ENCODE data around the gene MTPN.

- no peak for TF ChIP-seq POLR2A (IDR thresholded peaks at IDR 0.05)
- TF ChIP-seq, protein P1, sequence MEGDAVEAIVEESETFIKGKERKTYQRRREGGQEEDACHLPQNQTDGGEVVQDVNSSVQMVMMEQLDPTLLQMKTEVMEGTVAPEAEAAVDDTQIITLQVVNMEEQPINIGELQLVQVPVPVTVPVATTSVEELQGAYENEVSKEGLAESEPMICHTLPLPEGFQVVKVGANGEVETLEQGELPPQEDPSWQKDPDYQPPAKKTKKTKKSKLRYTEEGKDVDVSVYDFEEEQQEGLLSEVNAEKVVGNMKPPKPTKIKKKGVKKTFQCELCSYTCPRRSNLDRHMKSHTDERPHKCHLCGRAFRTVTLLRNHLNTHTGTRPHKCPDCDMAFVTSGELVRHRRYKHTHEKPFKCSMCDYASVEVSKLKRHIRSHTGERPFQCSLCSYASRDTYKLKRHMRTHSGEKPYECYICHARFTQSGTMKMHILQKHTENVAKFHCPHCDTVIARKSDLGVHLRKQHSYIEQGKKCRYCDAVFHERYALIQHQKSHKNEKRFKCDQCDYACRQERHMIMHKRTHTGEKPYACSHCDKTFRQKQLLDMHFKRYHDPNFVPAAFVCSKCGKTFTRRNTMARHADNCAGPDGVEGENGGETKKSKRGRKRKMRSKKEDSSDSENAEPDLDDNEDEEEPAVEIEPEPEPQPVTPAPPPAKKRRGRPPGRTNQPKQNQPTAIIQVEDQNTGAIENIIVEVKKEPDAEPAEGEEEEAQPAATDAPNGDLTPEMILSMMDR (IDR thresholded peaks at IDR 0.05): no peak
These were observed 26.9 kb upstream of the MTPN start for GRCh38 chr7:136004083-136004482.

Data from Peyer's patch (tissue), 4 donors.